ENCODE results near the gene PSAT1. TPM values are rescaled to one million over a fixed set of nuclear protein-coding genes. Genes with fewer than 3 reads are reported as not detected.

The PSAT1 gene
- total RNA-seq, 1 donor from 2014 or later, result 1.9 TPM

- intact Hi-C loops (cut with DNase I), result no loop called here
- DNase-seq (ENCODE audit: low spot score in 2 of 2), result no peak
Observed at GRCh38 chr9:78311886-78312524, 15.1 kb downstream of the PSAT1 start.

GRCh38 chr9:78314550-78314949 lies 17.6 kb downstream of the PSAT1 start:
- Histone ChIP-seq H3K27ac (no peak overlapping the region), H3K4me3 (no peak overlapping the region), H3K4me1 (no peaks in the 10 kb centered on the region), H3K36me3 (no peaks in the 10 kb centered on the region), H3K9me3 (no peaks in the 10 kb centered on the region), H3K27me3 (no peaks in the 10 kb centered on the region)
- intact Hi-C loops (cut with DNase I), result no loop called here
- no peak for TF ChIP-seq CTCF (IDR thresholded peaks at IDR 0.05)
- no peak for DNase-seq (ENCODE audit: low spot score in 2 of 2)

More at GRCh38 chr9:78311886-78312524, 15.1 kb downstream of the PSAT1 start:
- no peaks in the 10 kb centered on the region for H3K9me3 ChIP-seq
- no peaks in the 10 kb centered on the region for H3K4me1 ChIP-seq
- no peak for TF ChIP-seq CTCF (IDR thresholded peaks at IDR 0.05)
- no peak overlapping the region for H3K4me3 ChIP-seq
- H3K27me3 ChIP-seq, result no peaks in the 10 kb centered on the region
- no peaks in the 10 kb centered on the region for H3K36me3 ChIP-seq
- H3K27ac ChIP-seq, result no peak overlapping the region

DNA sequence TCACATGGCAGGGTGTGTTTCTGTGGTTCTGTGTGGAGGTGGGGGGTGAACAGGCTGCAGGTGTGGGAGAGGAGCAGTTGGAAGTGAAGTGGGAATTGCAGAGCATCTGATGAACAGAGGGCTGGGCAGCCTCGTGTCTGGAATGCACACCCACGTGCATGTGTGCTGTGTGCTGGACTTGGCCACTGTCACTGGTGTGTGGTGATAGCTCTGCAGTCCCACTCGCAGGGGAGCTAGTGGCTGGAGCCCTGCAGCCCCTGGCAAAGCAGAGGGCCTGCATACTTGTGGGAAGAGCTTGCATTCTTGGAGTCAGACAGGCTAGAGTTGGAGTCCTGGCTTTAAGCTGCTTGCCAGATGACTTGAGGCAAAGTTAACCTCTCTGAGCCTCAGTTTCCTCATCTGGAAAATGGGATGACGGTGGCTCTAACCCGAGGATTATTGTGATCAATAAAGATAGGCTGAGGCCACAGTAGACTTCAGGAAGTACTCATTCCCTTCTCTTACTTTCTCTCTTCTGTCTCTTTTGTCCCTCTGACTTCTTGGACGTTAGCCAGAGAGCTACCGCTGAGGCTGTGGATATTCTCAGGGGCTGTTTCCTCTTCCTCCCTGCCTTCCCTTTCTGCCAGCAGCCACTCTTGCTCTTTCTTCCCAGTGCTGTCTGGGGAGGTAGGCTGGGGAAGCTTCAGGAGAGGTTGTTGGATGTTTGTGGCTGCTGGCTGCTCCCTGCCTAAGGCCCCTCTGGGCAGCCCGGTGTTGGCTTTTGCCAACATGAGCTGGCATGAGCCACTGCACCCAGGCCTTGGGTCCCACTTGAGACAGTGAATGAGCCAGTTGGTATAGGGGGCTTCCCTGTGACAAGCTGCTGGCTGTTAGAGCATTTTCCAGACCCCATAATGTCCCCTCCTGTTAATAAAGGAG lies 18.3 kb downstream of the PSAT1 start:
- no peaks in the 10 kb centered on the region for H3K9me3 ChIP-seq
- no peak overlapping the region for H3K4me3 ChIP-seq
- intact Hi-C loops (cut with DNase I), result no loop called here
- DNase-seq (ENCODE audit: low spot score in 2 of 2), result no peak
- no peak for TF ChIP-seq CTCF (IDR thresholded peaks at IDR 0.05)
- H3K4me1 ChIP-seq, result no peaks in the 10 kb centered on the region
- no peaks in the 10 kb centered on the region for H3K36me3 ChIP-seq
- H3K27me3 ChIP-seq, result no peaks in the 10 kb centered on the region
- H3K27ac ChIP-seq, result no peak overlapping the region

DNA sequence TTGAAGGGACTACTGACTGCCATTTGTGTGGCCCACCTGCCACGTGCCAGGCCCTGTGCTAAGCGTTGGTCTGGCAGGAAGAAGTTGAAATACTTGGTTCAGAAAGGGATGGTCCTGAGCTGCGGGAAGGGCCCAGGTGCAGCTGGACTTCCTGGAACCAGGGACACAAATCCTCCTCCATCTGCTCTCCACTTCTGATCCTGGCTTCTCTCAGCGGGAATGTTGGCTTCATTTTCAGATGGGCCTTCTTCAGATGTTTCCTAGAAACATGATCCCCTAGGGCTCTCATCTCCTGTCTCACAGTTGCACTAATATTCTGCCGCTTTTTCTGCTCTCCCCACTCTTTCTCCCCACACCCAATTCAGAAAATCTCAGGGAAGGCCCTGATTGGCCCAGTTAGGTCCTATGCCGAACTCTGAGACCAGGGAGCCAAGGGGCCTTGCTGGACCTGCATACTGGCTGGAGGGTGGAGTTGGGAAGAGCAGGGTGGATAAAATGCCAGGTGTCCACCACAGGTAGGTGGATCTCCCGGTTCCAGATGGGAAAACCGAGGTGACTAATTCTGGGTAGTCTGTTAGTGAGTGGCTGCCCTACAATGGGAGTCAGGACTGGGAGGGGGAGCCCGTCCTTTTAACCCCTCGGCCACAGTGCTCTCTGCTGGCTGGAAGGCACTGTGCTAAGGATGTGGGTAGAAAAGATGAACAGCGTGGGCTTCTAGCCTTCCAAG lies 19.4 kb downstream of the PSAT1 start:
- H3K9me3 ChIP-seq, result no peaks in the 10 kb centered on the region
- TF ChIP-seq CTCF (IDR thresholded peaks at IDR 0.05), result no peak
- no peaks in the 10 kb centered on the region for H3K4me1 ChIP-seq
- H3K4me3 ChIP-seq, result no peak overlapping the region
- H3K27ac ChIP-seq, result no peak overlapping the region
- no peak for DNase-seq (ENCODE audit: low spot score in 2 of 2)
- no peaks in the 10 kb centered on the region for H3K36me3 ChIP-seq
- intact Hi-C loops (cut with DNase I), result no loop called here
- H3K27me3 ChIP-seq, result no peaks in the 10 kb centered on the region

DNA sequence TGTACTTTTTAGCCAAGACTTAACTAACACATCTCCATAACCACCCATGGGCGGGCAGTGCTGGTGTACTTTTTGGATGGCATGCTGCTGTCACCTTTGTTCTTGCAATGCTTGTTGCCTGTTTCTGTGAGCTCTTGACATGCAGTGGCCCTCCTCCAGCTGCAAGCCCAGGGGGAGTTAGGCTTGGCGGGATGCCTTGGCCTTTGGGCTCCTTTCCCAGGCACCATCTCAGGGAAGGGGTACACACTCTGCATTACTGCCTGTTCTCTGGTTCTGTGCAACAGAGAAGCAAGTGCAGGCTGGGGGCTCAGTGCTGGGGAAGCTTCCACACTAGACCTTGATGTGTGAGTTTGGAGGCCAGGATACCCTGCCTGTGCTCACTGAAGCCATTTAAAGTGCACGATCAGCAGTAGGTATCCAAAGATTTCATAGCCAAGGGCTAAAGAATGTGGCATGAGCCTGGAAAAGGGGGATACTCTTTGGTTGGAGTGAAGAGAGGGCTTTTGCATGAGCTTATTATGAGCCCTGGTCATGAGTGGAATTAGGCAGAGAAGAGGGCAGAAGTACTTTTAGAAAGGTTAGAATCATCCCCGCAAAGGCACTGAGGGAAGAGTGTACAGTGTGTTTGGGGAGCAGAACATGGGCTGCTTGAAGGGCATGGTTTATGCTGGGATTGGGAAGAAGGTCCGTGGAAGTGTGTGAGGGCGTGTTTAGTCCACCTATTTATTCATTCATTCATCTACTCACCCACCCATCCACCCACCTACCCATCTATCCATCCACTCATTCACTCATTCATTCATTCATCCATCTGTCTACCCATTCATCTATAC lies 22.5 kb downstream of the PSAT1 start:
- Histone ChIP-seq H3K27ac (no peak overlapping the region), H3K4me3 (no peak overlapping the region), H3K9me3 (no peaks in the 10 kb centered on the region), H3K27me3 (no peaks in the 10 kb centered on the region), H3K36me3 (no peaks in the 10 kb centered on the region), H3K4me1 (no peaks in the 10 kb centered on the region)
- intact Hi-C loops (cut with DNase I), result no loop called here
- DNase-seq (ENCODE audit: low spot score in 2 of 2), result no peak
- TF ChIP-seq CTCF (IDR thresholded peaks at IDR 0.05), result no peak

Data from ascending aorta (tissue), 2 donors.